ENCODE measurements around the gene CD99L2.

DNA sequence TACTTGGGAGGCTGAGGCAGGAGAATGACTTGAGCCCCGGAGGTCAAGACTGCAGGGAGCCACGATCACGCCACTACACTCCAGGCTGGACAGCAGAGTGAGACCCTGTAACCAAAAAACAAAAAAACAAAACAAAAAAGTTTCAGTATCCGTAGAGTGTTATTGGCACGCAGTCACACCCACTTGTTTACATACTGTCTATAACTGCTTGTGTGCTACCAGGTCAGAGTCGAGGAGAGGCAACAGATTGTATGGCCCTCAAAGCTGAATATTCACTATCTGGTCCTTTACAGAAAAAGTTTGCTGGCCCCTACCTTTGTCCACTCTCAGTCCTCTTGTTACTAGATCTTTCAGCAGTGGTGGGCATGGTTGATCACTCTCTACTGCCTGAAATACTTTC is 8.2 kb upstream of the CD99L2 start:
- TF ChIP-seq, protein P1, sequence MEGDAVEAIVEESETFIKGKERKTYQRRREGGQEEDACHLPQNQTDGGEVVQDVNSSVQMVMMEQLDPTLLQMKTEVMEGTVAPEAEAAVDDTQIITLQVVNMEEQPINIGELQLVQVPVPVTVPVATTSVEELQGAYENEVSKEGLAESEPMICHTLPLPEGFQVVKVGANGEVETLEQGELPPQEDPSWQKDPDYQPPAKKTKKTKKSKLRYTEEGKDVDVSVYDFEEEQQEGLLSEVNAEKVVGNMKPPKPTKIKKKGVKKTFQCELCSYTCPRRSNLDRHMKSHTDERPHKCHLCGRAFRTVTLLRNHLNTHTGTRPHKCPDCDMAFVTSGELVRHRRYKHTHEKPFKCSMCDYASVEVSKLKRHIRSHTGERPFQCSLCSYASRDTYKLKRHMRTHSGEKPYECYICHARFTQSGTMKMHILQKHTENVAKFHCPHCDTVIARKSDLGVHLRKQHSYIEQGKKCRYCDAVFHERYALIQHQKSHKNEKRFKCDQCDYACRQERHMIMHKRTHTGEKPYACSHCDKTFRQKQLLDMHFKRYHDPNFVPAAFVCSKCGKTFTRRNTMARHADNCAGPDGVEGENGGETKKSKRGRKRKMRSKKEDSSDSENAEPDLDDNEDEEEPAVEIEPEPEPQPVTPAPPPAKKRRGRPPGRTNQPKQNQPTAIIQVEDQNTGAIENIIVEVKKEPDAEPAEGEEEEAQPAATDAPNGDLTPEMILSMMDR (IDR thresholded peaks at IDR 0.05; ENCODE audit: low read depth, low read length), result no peak
- no peak for TF ChIP-seq MYC (IDR thresholded peaks at IDR 0.05; ENCODE audit: low read depth, low read length)
- TF ChIP-seq, protein P2, sequence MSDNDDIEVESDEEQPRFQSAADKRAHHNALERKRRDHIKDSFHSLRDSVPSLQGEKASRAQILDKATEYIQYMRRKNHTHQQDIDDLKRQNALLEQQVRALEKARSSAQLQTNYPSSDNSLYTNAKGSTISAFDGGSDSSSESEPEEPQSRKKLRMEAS (IDR thresholded peaks at IDR 0.05; ENCODE audit: low read depth, low read length), result no peak
- no peak for TF ChIP-seq POLR2A (IDR thresholded peaks at IDR 0.05; ENCODE audit: extremely low read depth, insufficient read length)
